H1 (cell line): ENCODE data around the gene PRXL2B. TPM values are rescaled to one million over a fixed set of nuclear protein-coding genes. Genes with fewer than 3 reads are reported as not detected.

Experiments
- EZH2 ChIP-seq: fragments of 200-600 bp; sonication (generic); IDR thresholded peaks from 2 replicates; pipeline ENCODE4 v1.7.1; 2012; ENCODE audit warnings: low read depth, mild to moderate bottlenecking, moderate library complexity, low read length, inconsistent platforms; ENCODE audit not compliant: severe bottlenecking
- KDM5A ChIP-seq: fragments of 200-600 bp; IDR thresholded peaks from 2 replicates; pipeline ENCODE4 v1.7.1; 2012; ENCODE audit warnings: mild to moderate bottlenecking, low read length, inconsistent platforms, mixed read lengths
- MAX ChIP-seq: IDR thresholded peaks from 2 replicates; pipeline ENCODE4 v1.6.1; 2012; ENCODE audit warnings: inconsistent platforms
- POLR2AphosphoS5 ChIP-seq: IDR thresholded peaks from 2 replicates; pipeline ENCODE4 v1.6.1; 2011; ENCODE audit warnings: low read depth, low read length
- SAP30 ChIP-seq: fragments of 300-600 bp; sonication (generic); IDR thresholded peaks from 2 replicates; pipeline ENCODE4 v1.7.1; 2012; ENCODE audit warnings: low read length, moderate library complexity, mild to moderate bottlenecking, inconsistent platforms; ENCODE audit not compliant: insufficient read depth, insufficient replicate concordance
- SP4 ChIP-seq: IDR thresholded peaks from 2 replicates; pipeline ENCODE4 v1.6.1; 2012; ENCODE audit warnings: low read length, inconsistent platforms
- TAF1 ChIP-seq: IDR thresholded peaks from 2 replicates; pipeline ENCODE4 v1.6.1; 2011; ENCODE audit warnings: mild to moderate bottlenecking, low read depth, low read length
- polyA plus RNA-seq, 7 experiments: library from polyadenylated mRNA; depleted of rRNA in 3 of 7; stranded (reverse) in 5 of 7; unstranded in 2 of 7; fragments of >200 nt in 5 of 7; fragments of 200-250 nt in 2 of 7; gene quantifications; 1 replicate in 5 of 7; 2 replicates in 1 of 7; 4 replicates in 1 of 7; pipeline versions ENCODE4 v1.2.1 to v1.2.3, GENCODE V29; 2011 to 2013; ENCODE audit warnings: missing spikeins in 2 of 7, mixed read lengths in 2 of 7
- total RNA-seq: library from RNA; stranded (reverse); fragmentation: NEBNext Ultra II Directional; extraction: Animal tissue kit (Norgen Biotek cat#: 25700); gene quantifications from 2 replicates; pipeline ENCODE4 v1.2.1, GENCODE V29; 2021
- TF ChIP-seq, protein P1 (sequence below): fragments of 300-600 bp; sonication (generic); IDR thresholded peaks from 2 replicates; pipeline ENCODE4 v1.7.1; 2012; ENCODE audit warnings: low read length, moderate library complexity, mild to moderate bottlenecking, inconsistent platforms; ENCODE audit not compliant: insufficient replicate concordance

Gene PRXL2B
- total and polyA plus RNA-seq, 2 of the 8 experiments (the other 6 are each of a cell fraction or from before 2014, with no cell fraction given), result 35.3 to 46.0 TPM

DNA sequence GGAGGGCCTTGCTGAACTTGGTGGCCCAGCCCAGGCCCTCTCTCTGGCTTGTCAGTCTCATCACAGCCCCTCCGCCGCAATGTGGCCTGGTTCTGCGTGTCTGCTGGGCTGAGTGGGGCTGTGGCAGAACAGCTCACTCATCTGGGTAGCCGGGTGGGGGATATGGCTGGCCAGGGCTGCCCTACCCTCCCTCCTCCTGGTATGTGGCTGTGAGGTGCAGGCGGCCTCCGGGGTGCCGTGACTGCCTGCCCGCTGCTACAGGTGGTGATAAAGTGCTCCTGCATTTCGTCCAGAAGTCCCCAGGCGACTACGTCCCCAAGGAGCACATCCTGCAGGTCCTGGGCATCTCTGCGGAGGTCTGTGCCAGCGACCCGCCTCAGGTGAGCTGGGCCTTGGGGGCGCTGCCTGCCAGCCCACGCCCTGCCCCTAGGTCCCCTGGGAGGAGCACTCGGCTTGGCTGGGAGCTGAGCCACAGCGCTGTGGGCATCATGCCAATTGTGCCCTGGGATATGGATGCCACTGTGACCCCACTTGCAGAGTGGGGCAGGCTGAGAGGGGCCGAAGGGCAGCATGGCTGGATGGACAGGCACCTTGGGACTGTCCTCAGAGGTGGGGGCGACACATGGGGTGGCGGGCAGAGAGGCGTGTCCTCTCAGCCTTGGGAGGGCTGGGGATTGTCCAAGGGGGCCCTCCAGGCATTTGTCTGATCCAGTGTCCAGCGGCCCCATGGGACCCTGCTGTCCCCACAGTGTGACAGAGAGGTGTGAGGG lies 2.3 kb downstream of the PRXL2B start (continued):
- TF ChIP-seq MAX (no peak), SP4 (no peak), TAF1 (no peak), POLR2AphosphoS5 (no peak), SAP30 (no peak), KDM5A (no peak), EZH2 (no peak)
- TF ChIP-seq, protein P1, sequence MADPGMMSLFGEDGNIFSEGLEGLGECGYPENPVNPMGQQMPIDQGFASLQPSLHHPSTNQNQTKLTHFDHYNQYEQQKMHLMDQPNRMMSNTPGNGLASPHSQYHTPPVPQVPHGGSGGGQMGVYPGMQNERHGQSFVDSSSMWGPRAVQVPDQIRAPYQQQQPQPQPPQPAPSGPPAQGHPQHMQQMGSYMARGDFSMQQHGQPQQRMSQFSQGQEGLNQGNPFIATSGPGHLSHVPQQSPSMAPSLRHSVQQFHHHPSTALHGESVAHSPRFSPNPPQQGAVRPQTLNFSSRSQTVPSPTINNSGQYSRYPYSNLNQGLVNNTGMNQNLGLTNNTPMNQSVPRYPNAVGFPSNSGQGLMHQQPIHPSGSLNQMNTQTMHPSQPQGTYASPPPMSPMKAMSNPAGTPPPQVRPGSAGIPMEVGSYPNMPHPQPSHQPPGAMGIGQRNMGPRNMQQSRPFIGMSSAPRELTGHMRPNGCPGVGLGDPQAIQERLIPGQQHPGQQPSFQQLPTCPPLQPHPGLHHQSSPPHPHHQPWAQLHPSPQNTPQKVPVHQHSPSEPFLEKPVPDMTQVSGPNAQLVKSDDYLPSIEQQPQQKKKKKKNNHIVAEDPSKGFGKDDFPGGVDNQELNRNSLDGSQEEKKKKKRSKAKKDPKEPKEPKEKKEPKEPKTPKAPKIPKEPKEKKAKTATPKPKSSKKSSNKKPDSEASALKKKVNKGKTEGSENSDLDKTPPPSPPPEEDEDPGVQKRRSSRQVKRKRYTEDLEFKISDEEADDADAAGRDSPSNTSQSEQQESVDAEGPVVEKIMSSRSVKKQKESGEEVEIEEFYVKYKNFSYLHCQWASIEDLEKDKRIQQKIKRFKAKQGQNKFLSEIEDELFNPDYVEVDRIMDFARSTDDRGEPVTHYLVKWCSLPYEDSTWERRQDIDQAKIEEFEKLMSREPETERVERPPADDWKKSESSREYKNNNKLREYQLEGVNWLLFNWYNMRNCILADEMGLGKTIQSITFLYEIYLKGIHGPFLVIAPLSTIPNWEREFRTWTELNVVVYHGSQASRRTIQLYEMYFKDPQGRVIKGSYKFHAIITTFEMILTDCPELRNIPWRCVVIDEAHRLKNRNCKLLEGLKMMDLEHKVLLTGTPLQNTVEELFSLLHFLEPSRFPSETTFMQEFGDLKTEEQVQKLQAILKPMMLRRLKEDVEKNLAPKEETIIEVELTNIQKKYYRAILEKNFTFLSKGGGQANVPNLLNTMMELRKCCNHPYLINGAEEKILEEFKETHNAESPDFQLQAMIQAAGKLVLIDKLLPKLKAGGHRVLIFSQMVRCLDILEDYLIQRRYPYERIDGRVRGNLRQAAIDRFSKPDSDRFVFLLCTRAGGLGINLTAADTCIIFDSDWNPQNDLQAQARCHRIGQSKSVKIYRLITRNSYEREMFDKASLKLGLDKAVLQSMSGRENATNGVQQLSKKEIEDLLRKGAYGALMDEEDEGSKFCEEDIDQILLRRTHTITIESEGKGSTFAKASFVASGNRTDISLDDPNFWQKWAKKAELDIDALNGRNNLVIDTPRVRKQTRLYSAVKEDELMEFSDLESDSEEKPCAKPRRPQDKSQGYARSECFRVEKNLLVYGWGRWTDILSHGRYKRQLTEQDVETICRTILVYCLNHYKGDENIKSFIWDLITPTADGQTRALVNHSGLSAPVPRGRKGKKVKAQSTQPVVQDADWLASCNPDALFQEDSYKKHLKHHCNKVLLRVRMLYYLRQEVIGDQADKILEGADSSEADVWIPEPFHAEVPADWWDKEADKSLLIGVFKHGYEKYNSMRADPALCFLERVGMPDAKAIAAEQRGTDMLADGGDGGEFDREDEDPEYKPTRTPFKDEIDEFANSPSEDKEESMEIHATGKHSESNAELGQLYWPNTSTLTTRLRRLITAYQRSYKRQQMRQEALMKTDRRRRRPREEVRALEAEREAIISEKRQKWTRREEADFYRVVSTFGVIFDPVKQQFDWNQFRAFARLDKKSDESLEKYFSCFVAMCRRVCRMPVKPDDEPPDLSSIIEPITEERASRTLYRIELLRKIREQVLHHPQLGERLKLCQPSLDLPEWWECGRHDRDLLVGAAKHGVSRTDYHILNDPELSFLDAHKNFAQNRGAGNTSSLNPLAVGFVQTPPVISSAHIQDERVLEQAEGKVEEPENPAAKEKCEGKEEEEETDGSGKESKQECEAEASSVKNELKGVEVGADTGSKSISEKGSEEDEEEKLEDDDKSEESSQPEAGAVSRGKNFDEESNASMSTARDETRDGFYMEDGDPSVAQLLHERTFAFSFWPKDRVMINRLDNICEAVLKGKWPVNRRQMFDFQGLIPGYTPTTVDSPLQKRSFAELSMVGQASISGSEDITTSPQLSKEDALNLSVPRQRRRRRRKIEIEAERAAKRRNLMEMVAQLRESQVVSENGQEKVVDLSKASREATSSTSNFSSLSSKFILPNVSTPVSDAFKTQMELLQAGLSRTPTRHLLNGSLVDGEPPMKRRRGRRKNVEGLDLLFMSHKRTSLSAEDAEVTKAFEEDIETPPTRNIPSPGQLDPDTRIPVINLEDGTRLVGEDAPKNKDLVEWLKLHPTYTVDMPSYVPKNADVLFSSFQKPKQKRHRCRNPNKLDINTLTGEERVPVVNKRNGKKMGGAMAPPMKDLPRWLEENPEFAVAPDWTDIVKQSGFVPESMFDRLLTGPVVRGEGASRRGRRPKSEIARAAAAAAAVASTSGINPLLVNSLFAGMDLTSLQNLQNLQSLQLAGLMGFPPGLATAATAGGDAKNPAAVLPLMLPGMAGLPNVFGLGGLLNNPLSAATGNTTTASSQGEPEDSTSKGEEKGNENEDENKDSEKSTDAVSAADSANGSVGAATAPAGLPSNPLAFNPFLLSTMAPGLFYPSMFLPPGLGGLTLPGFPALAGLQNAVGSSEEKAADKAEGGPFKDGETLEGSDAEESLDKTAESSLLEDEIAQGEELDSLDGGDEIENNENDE, result no peak
